Natural killer cell (primary cell): ENCODE measurements around the gene SAMD4A. TPM values are rescaled to one million over a fixed set of nuclear protein-coding genes. Genes with fewer than 3 reads are reported as not detected.
A peak's percentile ranks its signal among the peaks of the same experiment; 100 is the strongest.

Experiments
- ATAC-seq, 3 donors: fragments of 150-1000 bp in 2 of 3; fragments of 200-7000 bp in 1 of 3; cut with Tn5 transposase; 1 replicate in 1 of 3; 2 replicates in 2 of 3; pipeline ENCODE4 v1.10.0; 2021; ENCODE audit warnings: mild to moderate bottlenecking in 2 of 3, moderate library complexity in 2 of 3
- DNase-seq, 2 donors: peaks; one replicate each; pipeline versions ENCODE4 v3.0.0 to v3.0.0-alpha.2; 2013 to 2021; ENCODE audit warnings: mixed read lengths in 1 of 2
- H3K27ac ChIP-seq: one replicate; pipeline ENCODE4 v1.5.1; 2013; ENCODE audit warnings: mild to moderate bottlenecking, low read length
- H3K27me3 ChIP-seq: one replicate; pipeline ENCODE4 v1.6.1; 2013; ENCODE audit warnings: low read length; ENCODE audit not compliant: control insufficient read depth, insufficient read depth
- H3K36me3 ChIP-seq: one replicate; pipeline ENCODE4 v1.6.1; 2013; ENCODE audit warnings: low read length; ENCODE audit not compliant: control insufficient read depth, insufficient read depth
- H3K4me1 ChIP-seq: one replicate; pipeline ENCODE4 v1.6.1; 2013; ENCODE audit warnings: low read length; ENCODE audit not compliant: control insufficient read depth, insufficient read depth
- H3K4me3 ChIP-seq: one replicate; pipeline ENCODE4 v1.5.1; 2013; ENCODE audit warnings: low read length
- H3K9me3 ChIP-seq: one replicate; pipeline ENCODE4 v1.6.1; 2013; ENCODE audit warnings: low read length; ENCODE audit not compliant: control insufficient read depth, insufficient read depth
- H3K27ac Mint-ChIP-seq, 2 donors: one replicate each; pipeline ENCODE4 v1.8.0; 2022; ENCODE audit warnings: mild to moderate bottlenecking in 2 of 2, mixed read lengths in 2 of 2, moderate library complexity in 1 of 2
- H3K27me3 Mint-ChIP-seq, 2 donors: one replicate each; pipeline ENCODE4 v1.8.0; 2022; ENCODE audit warnings: low read depth in 2 of 2, mixed read lengths in 2 of 2
- H3K36me3 Mint-ChIP-seq: one replicate; pipeline ENCODE4 v1.8.0; 2022; ENCODE audit warnings: mixed read lengths
- H3K4me1 Mint-ChIP-seq, 2 donors: one replicate each; pipeline ENCODE4 v1.8.0; 2022; ENCODE audit warnings: mixed read lengths in 2 of 2
- H3K4me3 Mint-ChIP-seq: one replicate; pipeline ENCODE4 v1.8.0; 2022; ENCODE audit warnings: mild to moderate bottlenecking, moderate library complexity, mixed read lengths
- H3K9me3 Mint-ChIP-seq, 2 donors: one replicate each; pipeline ENCODE4 v1.8.0; 2022; ENCODE audit warnings: mixed read lengths in 2 of 2
- WGBS: methylation state at CpG from one replicate; pipeline ENCODE4 v1.1.7; 2013; ENCODE audit warnings: missing lambda C conversion rate; ENCODE audit not compliant: insufficient coverage; 5-methylcytosine and 5-hydroxymethylcytosine counted together
- intact Hi-C: fragments of 100-400 bp; cut with micrococcal nuclease; formaldehyde crosslinking; loops from one replicate; pipeline ENCODE4 v1.14.2; 2022
- total RNA-seq, 4 donors: library from RNA; stranded (reverse); fragments of 120-200 nt in 1 of 4; gene quantifications; one replicate each; pipeline versions ENCODE4 v1.2.3 to v1.2.4, GENCODE V29; 2013 to 2022
- TF ChIP-seq, protein P1 (sequence below): fragments of 200-600 bp; IDR thresholded peaks from one replicate; pipeline ENCODE4 v1.8.0; 2022; ENCODE audit warnings: antibody characterized with exemption

The SAMD4A gene
- total RNA-seq, 3 donors from 2014 or later (not counting 1 experiment from before 2014, with no cell fraction given) = 0.70 to 1.6 (median 1.4) TPM

GRCh38 chr14:54804538-54805041 lies 237.7 kb downstream of the SAMD4A start:
- H3K9me3 ChIP-seq = no peaks in the 10 kb centered on the region
- no peak for ATAC-seq

GRCh38 chr14:54805070-54805444 lies 238.1 kb downstream of the SAMD4A start:
- Mint-ChIP-seq H3K36me3 (no peaks in the 10 kb centered on the region), H3K9me3 (no peaks in the 10 kb centered on the region), H3K27me3 (peaks cover 21 to 33% of the 10 kb centered on the region in 2 donors), H3K4me1 (peaks cover 5 to 6% of the 10 kb centered on the region in 2 donors), H3K27ac (no peak overlapping the region), H3K4me3 (no peak overlapping the region)
- H3K36me3 ChIP-seq = no peaks in the 10 kb centered on the region
- ATAC-seq = no peak
- intact Hi-C loops = no loop called here
- TF ChIP-seq, protein P1, sequence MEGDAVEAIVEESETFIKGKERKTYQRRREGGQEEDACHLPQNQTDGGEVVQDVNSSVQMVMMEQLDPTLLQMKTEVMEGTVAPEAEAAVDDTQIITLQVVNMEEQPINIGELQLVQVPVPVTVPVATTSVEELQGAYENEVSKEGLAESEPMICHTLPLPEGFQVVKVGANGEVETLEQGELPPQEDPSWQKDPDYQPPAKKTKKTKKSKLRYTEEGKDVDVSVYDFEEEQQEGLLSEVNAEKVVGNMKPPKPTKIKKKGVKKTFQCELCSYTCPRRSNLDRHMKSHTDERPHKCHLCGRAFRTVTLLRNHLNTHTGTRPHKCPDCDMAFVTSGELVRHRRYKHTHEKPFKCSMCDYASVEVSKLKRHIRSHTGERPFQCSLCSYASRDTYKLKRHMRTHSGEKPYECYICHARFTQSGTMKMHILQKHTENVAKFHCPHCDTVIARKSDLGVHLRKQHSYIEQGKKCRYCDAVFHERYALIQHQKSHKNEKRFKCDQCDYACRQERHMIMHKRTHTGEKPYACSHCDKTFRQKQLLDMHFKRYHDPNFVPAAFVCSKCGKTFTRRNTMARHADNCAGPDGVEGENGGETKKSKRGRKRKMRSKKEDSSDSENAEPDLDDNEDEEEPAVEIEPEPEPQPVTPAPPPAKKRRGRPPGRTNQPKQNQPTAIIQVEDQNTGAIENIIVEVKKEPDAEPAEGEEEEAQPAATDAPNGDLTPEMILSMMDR = no peak
- DNase-seq = no peak
- H3K9me3 ChIP-seq = no peaks in the 10 kb centered on the region
- H3K4me1 ChIP-seq = peaks cover 5% of the 10 kb centered on the region
- no peak overlapping the region for H3K27ac ChIP-seq
- WGBS = 77% methylated on average over 6 of the region's 6 CpGs
- no peaks in the 10 kb centered on the region for H3K27me3 ChIP-seq
- H3K4me3 ChIP-seq = no peak overlapping the region

More at GRCh38 chr14:54804538-54805041, 237.7 kb downstream of the SAMD4A start:
- Mint-ChIP-seq H3K27me3 (peaks cover 25 to 35% of the 10 kb centered on the region in 2 donors), H3K27ac (no peak overlapping the region), H3K4me1 (peaks cover 5 to 6% of the 10 kb centered on the region in 2 donors), H3K4me3 (no peak overlapping the region), H3K36me3 (no peaks in the 10 kb centered on the region), H3K9me3 (no peaks in the 10 kb centered on the region)
- Histone ChIP-seq H3K4me1 (peaks cover 5% of the 10 kb centered on the region), H3K27me3 (no peaks in the 10 kb centered on the region), H3K27ac (no peak overlapping the region), H3K4me3 (no peak overlapping the region), H3K36me3 (no peaks in the 10 kb centered on the region)
- WGBS = 81% methylated on average over 16 of the region's 16 CpGs
- DNase-seq = no peak
- intact Hi-C loops = no loop called here
- TF ChIP-seq, protein P1 = no peak

- ATAC-seq (peak; percentile 70 to 90 (median 75)), DNase-seq (peak; percentile 52 to 83)
- peaks cover 15 to 26% of the 10 kb centered on the region in 2 donors for H3K27me3 Mint-ChIP-seq
- H3K36me3 ChIP-seq = no peaks in the 10 kb centered on the region
- H3K27ac Mint-ChIP-seq = no peak overlapping the region
- no peak overlapping the region for H3K27ac ChIP-seq
- 43% methylated on average over 23 of the region's 23 CpGs for WGBS
- no peaks in the 10 kb centered on the region for H3K9me3 ChIP-seq
- H3K36me3 Mint-ChIP-seq = no peaks in the 10 kb centered on the region
- intact Hi-C loops = loop anchor here (1.0 kb wide), 1 partner anchor 241 kb away; no protein-coding TSS in a partner anchor
- no peaks in the 10 kb centered on the region for H3K27me3 ChIP-seq
- TF ChIP-seq, protein P1 = peak; percentile 93
- peaks cover 5% of the 10 kb centered on the region for H3K4me1 ChIP-seq
- H3K4me3 ChIP-seq = no peak overlapping the region
- H3K4me1 Mint-ChIP-seq = peaks cover 5 to 6% of the 10 kb centered on the region in 2 donors
- no peak overlapping the region for H3K4me3 Mint-ChIP-seq
- H3K9me3 Mint-ChIP-seq = no peaks in the 10 kb centered on the region
Observed at GRCh38 chr14:54805445-54806322, 238.8 kb downstream of the SAMD4A start.
